HPDE6-E6E7 (cell line): Measurements from ENCODE around the gene ISG15.

Experiments
- DNase-seq: peaks from one replicate; pipeline ENCODE4 v3.0.0; 2011; ENCODE audit warnings: missing footprints; ENCODE audit errors: extremely low spot score

The ISG15 gene

GRCh38 chr1:1059494-1060280 is 46.4 kb downstream of the ISG15 start:
- DNase-seq: peak; percentile 78

DNA sequence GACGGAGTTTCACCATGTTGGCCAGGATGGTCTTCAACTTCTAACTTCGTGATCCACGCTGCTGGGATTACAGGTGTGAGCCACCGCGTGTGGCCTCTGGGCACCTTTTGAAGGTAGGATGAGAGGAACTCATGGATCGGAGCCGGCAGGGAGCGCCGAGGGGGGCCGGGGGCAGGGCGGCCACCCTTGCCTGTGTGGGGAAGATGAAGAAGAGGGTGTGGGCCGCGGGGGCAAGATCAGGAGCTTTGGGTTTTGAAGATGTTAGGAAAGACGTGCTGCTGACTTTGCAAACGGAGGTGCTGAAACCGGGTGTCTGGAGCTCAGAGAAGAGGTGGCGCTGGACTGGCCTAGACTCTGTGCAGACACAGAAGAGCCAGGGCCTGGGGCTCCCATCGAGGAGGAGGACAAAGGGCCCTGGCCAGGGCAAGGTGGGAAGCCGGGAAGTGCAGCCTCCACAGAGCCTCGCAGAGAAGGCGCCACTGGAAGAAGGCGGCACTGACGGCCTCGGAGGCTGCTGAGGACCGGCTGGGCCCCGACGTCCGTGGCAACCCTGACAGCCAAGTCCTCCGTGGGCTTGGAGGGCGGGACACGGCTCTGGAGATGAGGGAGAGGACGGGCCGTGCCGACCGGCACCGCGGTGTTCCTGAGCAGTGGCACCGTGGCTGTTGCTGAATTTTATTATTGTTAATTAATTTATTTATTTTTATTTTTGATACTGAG is 47.1 kb downstream of the ISG15 start:
- DNase-seq: no peak

- DNase-seq: no peak
These were observed 48.5 kb downstream of the ISG15 start for GRCh38 chr1:1061682-1062345.

- DNase-seq: no peak
These were observed 49.3 kb downstream of the ISG15 start for GRCh38 chr1:1062348-1063163.

GRCh38 chr1:1063261-1063944 is 50.1 kb downstream of the ISG15 start:
- DNase-seq: no peak
